ENCODE measurements around the gene ZCCHC24.

DNA sequence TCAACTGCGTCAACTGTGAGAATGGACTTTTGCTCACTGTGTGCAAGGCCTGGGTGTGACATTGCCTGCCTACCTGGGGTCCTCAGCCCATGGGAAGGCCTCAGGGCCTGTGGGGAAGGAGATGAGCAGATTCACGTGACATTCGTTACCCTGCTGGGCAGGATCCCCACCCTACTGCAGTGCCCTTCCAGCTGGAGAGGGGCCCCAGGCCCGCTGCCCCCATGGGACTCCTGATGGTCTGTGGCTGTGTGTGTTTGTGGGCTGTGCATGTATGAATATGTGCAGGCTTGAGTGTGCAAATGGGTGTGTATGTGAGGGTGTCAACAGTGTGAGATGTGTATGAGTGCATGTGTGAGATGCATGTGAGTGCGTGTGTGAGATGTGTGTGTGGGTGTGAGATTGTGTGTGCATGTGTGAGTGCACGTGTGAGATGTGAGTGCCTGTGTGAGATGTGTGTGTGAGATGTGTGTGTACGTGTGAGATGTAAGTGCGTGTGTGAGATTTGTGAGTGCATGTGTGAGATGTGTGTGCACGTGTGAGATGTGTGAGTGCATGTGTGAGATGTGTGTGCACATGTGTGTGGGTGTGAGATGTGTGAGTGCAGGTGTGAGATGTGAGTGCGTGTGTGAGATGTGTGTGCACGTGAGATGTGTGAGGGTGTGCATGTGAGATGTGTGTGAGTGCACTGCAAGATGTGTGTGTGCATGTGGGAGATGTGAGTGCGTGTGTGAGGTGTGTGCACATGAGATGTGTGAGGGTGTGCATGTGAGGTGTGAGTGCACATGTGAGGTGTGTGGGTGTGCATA lies 68.5 kb downstream of the ZCCHC24 start:
- TF ChIP-seq, protein P1, sequence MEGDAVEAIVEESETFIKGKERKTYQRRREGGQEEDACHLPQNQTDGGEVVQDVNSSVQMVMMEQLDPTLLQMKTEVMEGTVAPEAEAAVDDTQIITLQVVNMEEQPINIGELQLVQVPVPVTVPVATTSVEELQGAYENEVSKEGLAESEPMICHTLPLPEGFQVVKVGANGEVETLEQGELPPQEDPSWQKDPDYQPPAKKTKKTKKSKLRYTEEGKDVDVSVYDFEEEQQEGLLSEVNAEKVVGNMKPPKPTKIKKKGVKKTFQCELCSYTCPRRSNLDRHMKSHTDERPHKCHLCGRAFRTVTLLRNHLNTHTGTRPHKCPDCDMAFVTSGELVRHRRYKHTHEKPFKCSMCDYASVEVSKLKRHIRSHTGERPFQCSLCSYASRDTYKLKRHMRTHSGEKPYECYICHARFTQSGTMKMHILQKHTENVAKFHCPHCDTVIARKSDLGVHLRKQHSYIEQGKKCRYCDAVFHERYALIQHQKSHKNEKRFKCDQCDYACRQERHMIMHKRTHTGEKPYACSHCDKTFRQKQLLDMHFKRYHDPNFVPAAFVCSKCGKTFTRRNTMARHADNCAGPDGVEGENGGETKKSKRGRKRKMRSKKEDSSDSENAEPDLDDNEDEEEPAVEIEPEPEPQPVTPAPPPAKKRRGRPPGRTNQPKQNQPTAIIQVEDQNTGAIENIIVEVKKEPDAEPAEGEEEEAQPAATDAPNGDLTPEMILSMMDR (IDR thresholded peaks at IDR 0.05) = no peak
- TF ChIP-seq GATA2 (CRISPR knock-in tag; IDR thresholded peaks at IDR 0.05) (no peak), TAF1 (IDR thresholded peaks at IDR 0.05; ENCODE audit: borderline replicate concordance, low read depth, low read length) (no peak), EP300 (IDR thresholded peaks at IDR 0.05; ENCODE audit: borderline replicate concordance in 1 of 2, low read depth in 1 of 2, low read length in 1 of 2) (no peak), JUND (IDR thresholded peaks at IDR 0.05) (no peak), RAD21 (IDR thresholded peaks at IDR 0.05; ENCODE audit: low read length) (no peak), EZH2phosphoT487 (IDR thresholded peaks at IDR 0.05; ENCODE audit: borderline replicate concordance, low read depth) (no peak)
- TF ChIP-seq, protein P2, sequence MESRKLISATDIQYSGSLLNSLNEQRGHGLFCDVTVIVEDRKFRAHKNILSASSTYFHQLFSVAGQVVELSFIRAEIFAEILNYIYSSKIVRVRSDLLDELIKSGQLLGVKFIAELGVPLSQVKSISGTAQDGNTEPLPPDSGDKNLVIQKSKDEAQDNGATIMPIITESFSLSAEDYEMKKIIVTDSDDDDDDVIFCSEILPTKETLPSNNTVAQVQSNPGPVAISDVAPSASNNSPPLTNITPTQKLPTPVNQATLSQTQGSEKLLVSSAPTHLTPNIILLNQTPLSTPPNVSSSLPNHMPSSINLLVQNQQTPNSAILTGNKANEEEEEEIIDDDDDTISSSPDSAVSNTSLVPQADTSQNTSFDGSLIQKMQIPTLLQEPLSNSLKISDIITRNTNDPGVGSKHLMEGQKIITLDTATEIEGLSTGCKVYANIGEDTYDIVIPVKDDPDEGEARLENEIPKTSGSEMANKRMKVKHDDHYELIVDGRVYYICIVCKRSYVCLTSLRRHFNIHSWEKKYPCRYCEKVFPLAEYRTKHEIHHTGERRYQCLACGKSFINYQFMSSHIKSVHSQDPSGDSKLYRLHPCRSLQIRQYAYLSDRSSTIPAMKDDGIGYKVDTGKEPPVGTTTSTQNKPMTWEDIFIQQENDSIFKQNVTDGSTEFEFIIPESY (IDR thresholded peaks at IDR 0.05; ENCODE audit: borderline replicate concordance, low read depth) = no peak

Data from SK-N-SH (cell line).